Measurements from ENCODE around the gene PROK1.

- no peak for TF ChIP-seq POLR2A (IDR thresholded peaks at IDR 0.05)
- TF ChIP-seq CTCF (IDR thresholded peaks at IDR 0.05), result no peak
Observed at GRCh38 chr1:110454328-110454727, 3.4 kb downstream of the PROK1 start.

Data from heart left ventricle (tissue), 13 donors.